ENCODE measurements around the gene NINJ1.

Gene NINJ1

GRCh38 chr9:93167185-93167584, 33.1 kb upstream of the NINJ1 start:
- Histone ChIP-seq H2BK15ac (ENCODE audit: low read depth, poor library complexity, severe bottlenecking) (no peak overlapping the region), H3K27me3 (ENCODE audit: control insufficient read depth in 1 of 2, insufficient read depth in 1 of 2, low read length in 2 of 2) (peaks cover 17 to 21% of the 10 kb centered on the region in 2 experiments), H4K8ac (ENCODE audit: low read length) (no peak overlapping the region), H3K4me3 (ENCODE audit: insufficient read depth in 1 of 2, low read depth in 1 of 2, low read length in 2 of 2) (no peak overlapping the region), H3K4me2 (ENCODE audit: low read length, poor library complexity, severe bottlenecking) (no peak overlapping the region), H3K18ac (ENCODE audit: low read depth in 1 of 2, low read length in 2 of 2) (no peak overlapping the region), H3K36me3 (ENCODE audit: control insufficient read depth in 1 of 2, insufficient read depth in 2 of 2, low read depth in 1 of 2, low read length in 2 of 2) (no peaks in the 10 kb centered on the region), H3K9me3 (ENCODE audit: control insufficient read depth, low read length) (no peaks in the 10 kb centered on the region), H3K14ac (ENCODE audit: low read length in 2 of 2) (no peak overlapping the region), H2AK5ac (ENCODE audit: low read length, severe bottlenecking) (no peak overlapping the region), H2BK120ac (ENCODE audit: low read depth, low read length) (no peak overlapping the region), H2BK5ac (ENCODE audit: low read depth, low read length, poor library complexity, severe bottlenecking) (no peak overlapping the region), H4K91ac (ENCODE audit: low read length) (no peak overlapping the region), H3K23ac (ENCODE audit: low read length in 2 of 2) (no peak overlapping the region), H3K79me1 (replicated peaks; ENCODE audit: low read length, poor library complexity, severe bottlenecking) (no peaks in the 10 kb centered on the region), H3K27ac (ENCODE audit: low read length, poor library complexity, severe bottlenecking) (no peak overlapping the region), H2AFZ (ENCODE audit: low read depth, low read length) (no peak overlapping the region), H3K9ac (ENCODE audit: low read length) (no peak overlapping the region), H3K4me1 (ENCODE audit: control insufficient read depth, insufficient read depth, low read depth, low read length) (no peaks in the 10 kb centered on the region), H2BK12ac (ENCODE audit: low read length in 2 of 2) (no peak overlapping the region), H3K4ac (ENCODE audit: low read depth in 1 of 2, low read length in 2 of 2) (no peak overlapping the region)
- 92% methylated on average over 6 of the region's 6 CpGs for whole genome bisulfite sequencing
- DNase-seq, result no peak

GRCh38 chr9:93166699-93167098, 32.6 kb upstream of the NINJ1 start:
- Histone ChIP-seq H3K79me1 (replicated peaks; ENCODE audit: low read length, poor library complexity, severe bottlenecking) (no peaks in the 10 kb centered on the region), H3K4ac (ENCODE audit: low read depth in 1 of 2, low read length in 2 of 2) (no peak overlapping the region), H2BK12ac (ENCODE audit: low read length in 2 of 2) (no peak overlapping the region), H3K14ac (ENCODE audit: low read length in 2 of 2) (no peak overlapping the region), H3K9me3 (ENCODE audit: control insufficient read depth, low read length) (no peaks in the 10 kb centered on the region), H2AFZ (ENCODE audit: low read depth, low read length) (no peak overlapping the region), H2BK120ac (ENCODE audit: low read depth, low read length) (no peak overlapping the region), H3K23ac (ENCODE audit: low read length in 2 of 2) (no peak overlapping the region), H2BK5ac (ENCODE audit: low read depth, low read length, poor library complexity, severe bottlenecking) (no peak overlapping the region), H3K36me3 (ENCODE audit: control insufficient read depth in 1 of 2, insufficient read depth in 2 of 2, low read depth in 1 of 2, low read length in 2 of 2) (no peaks in the 10 kb centered on the region), H2AK5ac (ENCODE audit: low read length, severe bottlenecking) (no peak overlapping the region), H3K27me3 (ENCODE audit: control insufficient read depth in 1 of 2, insufficient read depth in 1 of 2, low read length in 2 of 2) (peaks cover 16 to 19% of the 10 kb centered on the region in 2 experiments), H3K27ac (ENCODE audit: low read length, poor library complexity, severe bottlenecking) (no peak overlapping the region), H3K4me1 (ENCODE audit: control insufficient read depth, insufficient read depth, low read depth, low read length) (no peaks in the 10 kb centered on the region), H4K91ac (ENCODE audit: low read length) (no peak overlapping the region), H3K18ac (ENCODE audit: low read depth in 1 of 2, low read length in 2 of 2) (no peak overlapping the region), H3K4me2 (ENCODE audit: low read length, poor library complexity, severe bottlenecking) (no peak overlapping the region), H2BK15ac (ENCODE audit: low read depth, poor library complexity, severe bottlenecking) (no peak overlapping the region), H4K8ac (ENCODE audit: low read length) (no peak overlapping the region), H3K9ac (ENCODE audit: low read length) (no peak overlapping the region), H3K4me3 (ENCODE audit: insufficient read depth in 1 of 2, low read depth in 1 of 2, low read length in 2 of 2) (no peak overlapping the region)
- no peak for DNase-seq
- WGBS, result 79% methylated on average over 7 of the region's 7 CpGs

DNA sequence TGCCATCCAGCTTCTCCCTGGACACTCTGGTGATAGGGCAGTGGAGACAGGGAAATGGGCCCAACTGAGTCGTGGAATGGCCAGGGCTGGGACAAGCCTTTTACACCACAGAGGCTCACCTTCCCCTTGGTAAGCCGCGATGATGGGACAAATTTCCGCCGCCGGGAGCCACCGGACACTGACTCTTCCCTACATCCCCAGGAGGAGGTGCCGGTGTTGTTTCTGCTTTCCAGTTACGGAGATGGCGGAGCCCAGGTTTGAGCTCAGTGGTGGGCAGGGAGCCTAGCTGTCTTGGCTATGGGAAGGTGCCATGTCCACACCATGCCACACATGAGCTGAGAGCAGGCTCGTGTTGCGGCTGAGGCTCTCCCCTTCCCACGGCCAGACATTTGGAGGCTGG, 30.0 kb upstream of the NINJ1 start:
- no peak overlapping the region for H3K9ac ChIP-seq (ENCODE audit: low read length)
- DNase-seq, result no peak
- H3K36me3 ChIP-seq (ENCODE audit: control insufficient read depth in 1 of 2, insufficient read depth in 2 of 2, low read depth in 1 of 2, low read length in 2 of 2), result no peaks in the 10 kb centered on the region
- H3K4me3 ChIP-seq (ENCODE audit: insufficient read depth in 1 of 2, low read depth in 1 of 2, low read length in 2 of 2), result no peak overlapping the region
- no peak overlapping the region for H3K4ac ChIP-seq (ENCODE audit: low read depth in 1 of 2, low read length in 2 of 2)
- H3K4me1 ChIP-seq (ENCODE audit: control insufficient read depth, insufficient read depth, low read depth, low read length), result peaks cover 4% of the 10 kb centered on the region
- H4K91ac ChIP-seq (ENCODE audit: low read length), result no peak overlapping the region
- no peak overlapping the region for H2BK120ac ChIP-seq (ENCODE audit: low read depth, low read length)
- H4K8ac ChIP-seq (ENCODE audit: low read length), result no peak overlapping the region
- WGBS, result 87% methylated on average over 13 of the region's 13 CpGs
- no peak overlapping the region for H3K27ac ChIP-seq (ENCODE audit: low read length, poor library complexity, severe bottlenecking)
- no peak overlapping the region for H3K4me2 ChIP-seq (ENCODE audit: low read length, poor library complexity, severe bottlenecking)
- H3K14ac ChIP-seq (ENCODE audit: low read length in 2 of 2), result no peak overlapping the region
- no peak overlapping the region for H3K23ac ChIP-seq (ENCODE audit: low read length in 2 of 2)
- no peak overlapping the region for H2AK5ac ChIP-seq (ENCODE audit: low read length, severe bottlenecking)
- no peak overlapping the region for H2BK15ac ChIP-seq (ENCODE audit: low read depth, poor library complexity, severe bottlenecking)
- H2AFZ ChIP-seq (ENCODE audit: low read depth, low read length), result no peak overlapping the region
- H2BK5ac ChIP-seq (ENCODE audit: low read depth, low read length, poor library complexity, severe bottlenecking), result no peak overlapping the region
- H3K27me3 ChIP-seq (ENCODE audit: control insufficient read depth in 1 of 2, insufficient read depth in 1 of 2, low read length in 2 of 2), result peaks cover 7 to 11% of the 10 kb centered on the region in 2 experiments
- H3K79me1 ChIP-seq (replicated peaks; ENCODE audit: low read length, poor library complexity, severe bottlenecking), result no peaks in the 10 kb centered on the region
- H2BK12ac ChIP-seq (ENCODE audit: low read length in 2 of 2), result no peak overlapping the region
- no peak overlapping the region for H3K18ac ChIP-seq (ENCODE audit: low read depth in 1 of 2, low read length in 2 of 2)
- H3K9me3 ChIP-seq (ENCODE audit: control insufficient read depth, low read length), result no peaks in the 10 kb centered on the region

DNA sequence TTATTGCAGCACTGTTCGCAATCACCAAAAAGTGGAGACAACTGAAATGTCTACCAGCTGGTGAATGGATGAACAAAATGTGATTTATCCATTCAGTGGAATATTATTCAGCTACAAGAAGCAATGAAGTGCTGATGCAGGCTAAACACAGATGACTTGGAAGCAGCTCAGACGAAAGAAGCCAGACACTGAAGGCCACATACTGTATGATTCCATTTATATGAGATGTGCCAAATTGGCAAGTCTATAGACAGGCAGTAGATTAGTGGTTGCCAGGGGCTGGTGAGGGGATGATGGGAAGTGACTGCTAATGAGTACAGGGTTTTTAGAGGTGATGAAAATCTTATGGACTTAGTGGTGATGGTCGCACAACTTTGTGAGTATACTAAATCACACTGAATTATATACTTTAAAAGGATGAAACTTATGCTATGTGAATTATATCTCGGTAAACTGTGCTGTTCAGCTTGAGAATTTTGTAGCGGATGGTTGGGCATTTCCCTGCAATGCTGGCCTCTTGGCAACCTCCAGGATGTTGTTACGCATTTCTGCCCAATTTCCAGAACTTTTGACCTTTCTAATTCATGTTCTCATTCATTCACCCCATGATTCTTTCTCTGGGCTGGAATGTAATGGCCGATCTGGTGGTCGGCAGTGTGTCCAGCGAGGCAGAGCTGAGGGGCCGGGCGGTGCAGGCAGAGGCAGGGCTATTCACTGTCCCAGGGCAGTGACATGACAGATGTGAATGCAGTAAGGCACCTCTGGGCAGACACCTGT, 27.9 kb upstream of the NINJ1 start:
- H2BK5ac ChIP-seq (ENCODE audit: low read depth, low read length, poor library complexity, severe bottlenecking), result no peak overlapping the region
- DNase-seq, result no peak
- no peak overlapping the region for H2BK15ac ChIP-seq (ENCODE audit: low read depth, poor library complexity, severe bottlenecking)
- no peaks in the 10 kb centered on the region for H3K9me3 ChIP-seq (ENCODE audit: control insufficient read depth, low read length)
- H3K27me3 ChIP-seq (ENCODE audit: control insufficient read depth in 1 of 2, insufficient read depth in 1 of 2, low read length in 2 of 2), result peaks cover 5% of the 10 kb centered on the region in 2 experiments
- no peaks in the 10 kb centered on the region for H3K79me1 ChIP-seq (replicated peaks; ENCODE audit: low read length, poor library complexity, severe bottlenecking)
- H3K4me2 ChIP-seq (ENCODE audit: low read length, poor library complexity, severe bottlenecking), result no peak overlapping the region
- no peak overlapping the region for H3K14ac ChIP-seq (ENCODE audit: low read length in 2 of 2)
- H3K9ac ChIP-seq (ENCODE audit: low read length), result no peak overlapping the region
- no peak overlapping the region for H3K27ac ChIP-seq (ENCODE audit: low read length, poor library complexity, severe bottlenecking)
- H3K4ac ChIP-seq (ENCODE audit: low read depth in 1 of 2, low read length in 2 of 2), result no peak overlapping the region
- no peak overlapping the region for H3K18ac ChIP-seq (ENCODE audit: low read depth in 1 of 2, low read length in 2 of 2)
- no peak overlapping the region for H2AFZ ChIP-seq (ENCODE audit: low read depth, low read length)
- H3K23ac ChIP-seq (ENCODE audit: low read length in 2 of 2), result no peak overlapping the region
- H3K4me1 ChIP-seq (ENCODE audit: control insufficient read depth, insufficient read depth, low read depth, low read length), result peaks cover 4% of the 10 kb centered on the region
- no peak overlapping the region for H2AK5ac ChIP-seq (ENCODE audit: low read length, severe bottlenecking)
- H2BK12ac ChIP-seq (ENCODE audit: low read length in 2 of 2), result no peak overlapping the region
- H3K4me3 ChIP-seq (ENCODE audit: insufficient read depth in 1 of 2, low read depth in 1 of 2, low read length in 2 of 2), result no peak overlapping the region
- H3K36me3 ChIP-seq (ENCODE audit: control insufficient read depth in 1 of 2, insufficient read depth in 2 of 2, low read depth in 1 of 2, low read length in 2 of 2), result no peaks in the 10 kb centered on the region
- 83% methylated on average over 10 of the region's 11 CpGs for WGBS
- no peak overlapping the region for H2BK120ac ChIP-seq (ENCODE audit: low read depth, low read length)
- no peak overlapping the region for H4K91ac ChIP-seq (ENCODE audit: low read length)
- H4K8ac ChIP-seq (ENCODE audit: low read length), result no peak overlapping the region
